HL-60 (cell line): ENCODE measurements around the gene GMDS.

Source experiments
- DNase-seq, 2 experiments: peaks; one replicate each; pipeline ENCODE4 v3.0.0-alpha.2; 2010 to 2020; ENCODE audit warnings: low read depth in 1 of 2, low spot score in 1 of 2
- H3K27ac ChIP-seq: fragments of 250-450 bp; sonication (Bioruptor Pico); replicated peaks from 2 replicates; pipeline ENCODE4 v1.5.1; 2020; ENCODE audit warnings: mild to moderate bottlenecking, moderate library complexity
- H3K27me3 ChIP-seq: fragments of 250-450 bp; sonication (Bioruptor Pico); 2 replicates; pipeline ENCODE4 v1.5.1; 2021; ENCODE audit warnings: mild to moderate bottlenecking, moderate library complexity; ENCODE audit not compliant: insufficient read depth, poor library complexity, severe bottlenecking
- H3K4me3 ChIP-seq: replicated peaks from 2 replicates; pipeline ENCODE4 v1.5.1; 2011; ENCODE audit warnings: mild to moderate bottlenecking, control low read depth, low read length; ENCODE audit not compliant: insufficient read depth
- GABPA ChIP-seq: IDR thresholded peaks from 2 replicates; pipeline ENCODE4 v1.6.1; 2012; ENCODE audit warnings: low read depth
- POLR2AphosphoS5 ChIP-seq: IDR thresholded peaks from 2 replicates; pipeline ENCODE4 v1.6.1; 2012; ENCODE audit warnings: low read depth
- SPI1 ChIP-seq: IDR thresholded peaks from 2 replicates; pipeline ENCODE4 v1.6.1; 2012; ENCODE audit warnings: low read depth, mild to moderate bottlenecking, borderline replicate concordance
- TF ChIP-seq, protein P1 (sequence below): IDR thresholded peaks from 2 replicates; pipeline ENCODE4 v1.6.1; 2012; ENCODE audit warnings: low read depth; ENCODE audit not compliant: insufficient replicate concordance
- TF ChIP-seq, protein P2 (sequence below): IDR thresholded peaks from one replicate; pipeline ENCODE4 v1.5.1; 2011; ENCODE audit warnings: low read length, control low read depth, inconsistent platforms; ENCODE audit not compliant: insufficient read depth

GMDS gene

GRCh38 chr6:1862411-1862810, 383.0 kb downstream of the GMDS start:
- TF ChIP-seq POLR2AphosphoS5 (no peak), GABPA (no peak), SPI1 (no peak)
- TF ChIP-seq, protein P1, sequence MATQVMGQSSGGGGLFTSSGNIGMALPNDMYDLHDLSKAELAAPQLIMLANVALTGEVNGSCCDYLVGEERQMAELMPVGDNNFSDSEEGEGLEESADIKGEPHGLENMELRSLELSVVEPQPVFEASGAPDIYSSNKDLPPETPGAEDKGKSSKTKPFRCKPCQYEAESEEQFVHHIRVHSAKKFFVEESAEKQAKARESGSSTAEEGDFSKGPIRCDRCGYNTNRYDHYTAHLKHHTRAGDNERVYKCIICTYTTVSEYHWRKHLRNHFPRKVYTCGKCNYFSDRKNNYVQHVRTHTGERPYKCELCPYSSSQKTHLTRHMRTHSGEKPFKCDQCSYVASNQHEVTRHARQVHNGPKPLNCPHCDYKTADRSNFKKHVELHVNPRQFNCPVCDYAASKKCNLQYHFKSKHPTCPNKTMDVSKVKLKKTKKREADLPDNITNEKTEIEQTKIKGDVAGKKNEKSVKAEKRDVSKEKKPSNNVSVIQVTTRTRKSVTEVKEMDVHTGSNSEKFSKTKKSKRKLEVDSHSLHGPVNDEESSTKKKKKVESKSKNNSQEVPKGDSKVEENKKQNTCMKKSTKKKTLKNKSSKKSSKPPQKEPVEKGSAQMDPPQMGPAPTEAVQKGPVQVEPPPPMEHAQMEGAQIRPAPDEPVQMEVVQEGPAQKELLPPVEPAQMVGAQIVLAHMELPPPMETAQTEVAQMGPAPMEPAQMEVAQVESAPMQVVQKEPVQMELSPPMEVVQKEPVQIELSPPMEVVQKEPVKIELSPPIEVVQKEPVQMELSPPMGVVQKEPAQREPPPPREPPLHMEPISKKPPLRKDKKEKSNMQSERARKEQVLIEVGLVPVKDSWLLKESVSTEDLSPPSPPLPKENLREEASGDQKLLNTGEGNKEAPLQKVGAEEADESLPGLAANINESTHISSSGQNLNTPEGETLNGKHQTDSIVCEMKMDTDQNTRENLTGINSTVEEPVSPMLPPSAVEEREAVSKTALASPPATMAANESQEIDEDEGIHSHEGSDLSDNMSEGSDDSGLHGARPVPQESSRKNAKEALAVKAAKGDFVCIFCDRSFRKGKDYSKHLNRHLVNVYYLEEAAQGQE = no peak
- TF ChIP-seq, protein P2, sequence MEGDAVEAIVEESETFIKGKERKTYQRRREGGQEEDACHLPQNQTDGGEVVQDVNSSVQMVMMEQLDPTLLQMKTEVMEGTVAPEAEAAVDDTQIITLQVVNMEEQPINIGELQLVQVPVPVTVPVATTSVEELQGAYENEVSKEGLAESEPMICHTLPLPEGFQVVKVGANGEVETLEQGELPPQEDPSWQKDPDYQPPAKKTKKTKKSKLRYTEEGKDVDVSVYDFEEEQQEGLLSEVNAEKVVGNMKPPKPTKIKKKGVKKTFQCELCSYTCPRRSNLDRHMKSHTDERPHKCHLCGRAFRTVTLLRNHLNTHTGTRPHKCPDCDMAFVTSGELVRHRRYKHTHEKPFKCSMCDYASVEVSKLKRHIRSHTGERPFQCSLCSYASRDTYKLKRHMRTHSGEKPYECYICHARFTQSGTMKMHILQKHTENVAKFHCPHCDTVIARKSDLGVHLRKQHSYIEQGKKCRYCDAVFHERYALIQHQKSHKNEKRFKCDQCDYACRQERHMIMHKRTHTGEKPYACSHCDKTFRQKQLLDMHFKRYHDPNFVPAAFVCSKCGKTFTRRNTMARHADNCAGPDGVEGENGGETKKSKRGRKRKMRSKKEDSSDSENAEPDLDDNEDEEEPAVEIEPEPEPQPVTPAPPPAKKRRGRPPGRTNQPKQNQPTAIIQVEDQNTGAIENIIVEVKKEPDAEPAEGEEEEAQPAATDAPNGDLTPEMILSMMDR = no peak
- DNase-seq = no peak
- no peak overlapping the region for H3K4me3 ChIP-seq
- H3K27ac ChIP-seq = no peak overlapping the region
- H3K27me3 ChIP-seq = no peaks in the 10 kb centered on the region

DNA sequence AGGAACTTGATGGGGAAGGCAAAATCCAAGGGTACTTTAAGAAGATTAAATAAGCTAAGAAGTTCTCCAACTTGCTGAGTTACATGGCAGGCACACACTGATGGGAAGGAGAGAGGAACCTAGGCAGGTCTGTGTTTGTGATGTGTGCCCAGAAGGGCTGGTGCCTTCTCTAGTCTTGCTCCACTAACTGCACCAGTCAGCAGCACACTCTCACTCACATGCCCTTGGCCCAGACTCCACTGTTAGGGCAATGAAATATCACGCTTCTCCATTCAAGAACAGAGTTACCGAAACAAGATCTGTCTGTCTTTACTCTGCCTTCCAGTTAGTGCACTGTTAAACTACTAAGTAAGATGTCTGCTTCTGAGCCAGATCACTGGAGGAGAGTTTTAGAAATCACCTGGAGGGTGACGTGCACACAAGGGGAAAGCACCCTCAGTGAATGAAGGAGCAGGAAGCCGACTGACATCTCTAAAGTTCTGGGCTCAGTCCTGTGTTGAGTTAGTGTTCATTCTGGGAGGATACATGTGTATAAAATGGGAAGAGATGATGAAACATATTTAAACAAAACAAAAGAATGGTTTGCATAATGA, 384.6 kb downstream of the GMDS start:
- Histone ChIP-seq H3K27ac (no peak overlapping the region), H3K4me3 (no peak overlapping the region), H3K27me3 (no peaks in the 10 kb centered on the region)
- TF ChIP-seq, protein P1 = no peak
- TF ChIP-seq GABPA = no peak
- TF ChIP-seq, protein P2 = no peak
- TF ChIP-seq SPI1 = no peak
- no peak for TF ChIP-seq POLR2AphosphoS5
- no peak for DNase-seq

DNA sequence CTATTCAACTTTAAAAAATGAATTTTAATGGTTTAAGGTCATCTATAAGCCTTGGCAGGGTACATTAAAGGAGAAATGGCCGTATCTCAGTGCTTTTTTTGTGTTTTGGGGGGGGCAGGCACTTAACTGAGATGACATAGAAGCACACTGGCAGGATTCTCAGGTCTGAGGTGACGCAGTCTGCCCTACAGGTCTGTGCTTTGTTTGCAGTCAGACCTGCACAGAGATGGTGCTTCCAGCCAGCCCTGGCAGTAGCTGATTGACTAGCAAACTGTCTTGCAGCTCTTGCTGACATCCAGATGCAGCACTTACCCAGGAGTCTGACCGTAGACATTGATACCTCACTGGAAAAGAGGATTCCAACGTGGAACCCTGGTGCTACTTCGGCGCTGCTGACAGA, 386.5 kb downstream of the GMDS start:
- no peak overlapping the region for H3K4me3 ChIP-seq
- no peaks in the 10 kb centered on the region for H3K27me3 ChIP-seq
- no peak overlapping the region for H3K27ac ChIP-seq
- no peak for DNase-seq
- TF ChIP-seq GABPA (no peak), POLR2AphosphoS5 (no peak)

- Histone ChIP-seq H3K27me3 (no peaks in the 10 kb centered on the region), H3K4me3 (no peak overlapping the region), H3K27ac (no peak overlapping the region)
- no peak for DNase-seq
- TF ChIP-seq SPI1 (no peak), POLR2AphosphoS5 (no peak), GABPA (no peak)
- TF ChIP-seq, protein P2 = no peak
- TF ChIP-seq, protein P1 = no peak
Observed at GRCh38 chr6:1858196-1858595, 387.2 kb downstream of the GMDS start.
